ENCODE data around the gene PLXNC1.
A peak's percentile ranks its signal among the peaks of the same experiment; 100 is the strongest.

PLXNC1 gene

DNA sequence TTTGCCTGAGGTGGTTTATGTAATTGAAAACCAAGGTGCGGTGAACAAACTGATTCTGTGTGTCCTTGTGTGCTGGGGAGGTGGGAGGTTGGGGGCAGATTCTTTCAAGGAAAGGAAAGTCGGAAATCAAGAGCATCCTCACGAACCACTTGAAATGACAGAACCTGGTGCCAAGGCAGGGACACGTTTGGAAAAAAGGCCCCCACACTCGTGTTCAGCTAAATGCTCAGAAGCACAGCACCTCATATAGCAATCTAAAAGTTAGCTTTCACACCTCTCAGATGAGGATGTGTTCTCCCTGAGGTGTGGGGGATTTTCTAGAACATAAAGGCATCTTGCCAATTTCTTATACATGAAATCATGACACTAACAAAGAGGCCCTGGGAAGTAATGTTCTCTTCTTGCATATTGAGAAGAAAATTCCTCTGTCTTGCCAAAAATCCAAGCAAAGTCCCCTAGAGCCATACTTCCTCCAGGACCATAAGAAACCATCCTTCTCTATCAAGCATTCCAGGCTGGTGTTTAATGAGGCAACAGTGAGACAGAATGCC is 119.6 kb downstream of the PLXNC1 start:
- peak; percentile 51 for DNase-seq

DNA sequence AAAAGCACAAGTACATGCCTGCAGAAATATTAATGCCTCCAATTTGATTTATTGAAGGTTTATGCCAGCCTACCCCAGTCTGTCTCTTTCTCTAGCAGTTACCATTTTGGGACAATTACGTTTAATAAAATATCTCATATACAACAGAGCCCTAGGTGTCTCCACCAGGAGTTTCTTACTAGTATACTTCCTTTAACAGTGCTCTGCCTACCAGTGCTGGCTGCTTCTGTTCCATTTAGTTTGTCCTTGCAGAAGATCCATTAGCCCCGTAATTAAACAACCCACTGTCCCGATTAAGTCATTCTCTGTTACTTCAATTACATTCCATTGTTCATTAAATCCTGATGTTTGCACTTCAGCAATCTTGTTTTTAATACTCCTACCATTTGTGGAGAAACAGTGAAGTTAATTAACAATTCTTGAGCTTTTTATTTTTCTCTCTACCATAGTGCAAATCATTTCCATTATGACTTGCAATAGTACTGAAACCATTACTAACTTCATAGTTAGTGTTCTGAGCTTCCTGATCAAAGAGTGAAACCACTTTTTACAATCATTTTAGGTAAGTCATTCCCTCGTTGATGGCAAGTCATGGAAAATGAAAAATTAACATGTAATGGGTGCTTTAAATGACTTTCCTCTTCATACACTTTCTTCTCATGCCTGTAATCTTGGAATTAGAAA is 121.1 kb downstream of the PLXNC1 start:
- no peak for DNase-seq

DNA sequence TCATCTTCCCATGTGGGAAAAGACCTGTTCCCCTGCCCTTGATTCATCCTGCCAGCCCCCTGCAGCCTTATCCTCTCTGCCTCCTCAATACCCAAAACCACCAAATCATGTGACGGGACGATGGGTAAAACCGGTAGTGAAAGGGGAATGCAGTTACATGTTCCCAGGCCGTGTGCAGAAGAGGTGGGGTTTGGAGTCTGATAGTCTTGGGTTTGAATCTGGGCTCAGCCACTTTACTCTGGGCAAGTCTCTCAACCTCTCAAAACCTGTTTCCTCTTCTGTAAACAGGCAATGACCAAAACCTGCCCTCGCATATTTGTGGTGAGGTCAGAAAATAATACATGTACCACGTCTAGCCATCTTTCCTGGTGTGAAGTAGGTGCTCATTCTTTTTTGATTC is 123.0 kb downstream of the PLXNC1 start:
- no peak for DNase-seq

DNA sequence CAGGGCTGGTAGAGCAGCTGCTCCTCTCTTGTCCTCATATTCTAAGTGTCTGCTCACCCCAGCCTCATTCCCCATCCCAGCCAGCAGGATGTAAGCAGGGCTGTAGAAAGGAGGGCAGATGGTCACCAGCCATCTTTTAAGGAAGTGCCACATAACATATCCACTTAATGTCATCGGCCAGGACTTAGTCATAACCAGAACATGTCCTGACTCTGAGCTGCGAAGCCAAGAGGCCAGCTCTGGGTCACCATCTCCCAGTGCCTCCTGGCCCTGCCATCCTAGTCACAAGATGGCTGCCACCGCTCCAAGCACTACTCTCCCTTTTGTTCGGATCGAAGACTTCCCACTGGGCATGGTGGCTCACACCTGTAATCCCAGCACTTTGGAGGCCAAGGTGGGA is 123.9 kb downstream of the PLXNC1 start:
- DNase-seq: no peak

DNA sequence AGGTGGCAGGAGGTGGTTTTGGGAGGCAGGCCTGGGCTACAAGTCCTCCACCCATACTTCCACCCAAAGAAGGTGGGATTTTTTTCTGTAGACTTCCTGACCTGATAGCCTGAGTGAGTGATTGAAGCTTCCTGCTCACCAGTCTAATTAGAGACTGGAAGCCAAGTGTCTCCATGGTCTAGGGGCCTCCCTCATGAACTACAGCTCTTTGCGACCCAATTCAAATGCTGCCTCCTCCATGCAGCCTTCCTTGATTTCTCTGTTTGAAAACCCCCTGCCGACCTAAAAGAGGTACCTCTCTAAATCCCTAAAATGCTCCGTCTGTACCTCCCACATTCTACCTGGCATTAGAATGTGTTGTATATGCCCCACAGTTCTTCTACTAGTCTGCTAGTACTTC is 124.9 kb downstream of the PLXNC1 start:
- DNase-seq: no peak

DNA sequence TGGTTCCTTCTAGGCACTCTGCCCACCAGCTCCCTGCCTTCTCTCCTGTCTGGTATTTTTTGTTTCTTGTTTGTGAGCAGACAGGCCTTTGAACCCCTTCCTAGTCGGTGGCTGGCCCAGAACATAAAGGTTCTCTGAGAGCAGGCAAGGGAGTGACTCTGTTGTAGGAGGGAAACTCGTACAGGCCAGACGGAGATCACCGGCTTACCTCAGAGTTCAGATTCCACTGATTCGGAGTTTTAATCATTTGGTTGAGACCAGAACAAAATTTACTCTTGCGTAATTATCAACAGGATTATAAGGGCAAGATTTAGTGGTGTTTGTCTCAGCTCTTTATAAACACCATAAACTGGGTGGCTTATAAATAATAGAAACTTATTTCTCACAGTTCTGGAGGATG is 128.3 kb downstream of the PLXNC1 start:
- DNase-seq: no peak

DNA sequence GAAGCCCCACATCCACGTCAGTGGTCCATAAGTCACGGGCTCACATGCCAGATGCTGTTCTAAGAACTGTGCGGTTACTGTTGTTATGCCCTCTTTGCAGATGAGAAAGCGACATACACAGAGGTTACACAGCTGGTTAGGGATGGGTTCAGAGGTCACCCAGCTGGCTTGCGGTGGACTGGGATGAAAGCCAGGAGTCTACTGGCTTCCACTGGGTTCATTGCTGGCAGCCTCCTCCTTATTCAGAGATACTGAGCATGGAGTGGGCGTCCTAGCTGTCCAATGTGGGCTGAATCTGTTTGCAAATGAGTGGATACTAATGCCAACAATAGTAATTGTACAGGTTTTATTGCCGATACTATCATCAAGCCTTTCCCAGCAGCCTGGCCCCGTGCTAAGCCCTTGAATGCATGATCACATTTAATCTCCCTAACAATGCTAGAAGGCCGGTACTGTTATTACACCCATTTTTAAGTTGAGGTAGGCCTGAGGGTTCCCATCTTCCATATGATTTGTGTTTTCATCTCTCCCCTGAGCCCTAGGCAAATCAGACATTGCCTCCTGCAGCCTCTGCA is 129.1 kb downstream of the PLXNC1 start:
- no peak for DNase-seq

DNA sequence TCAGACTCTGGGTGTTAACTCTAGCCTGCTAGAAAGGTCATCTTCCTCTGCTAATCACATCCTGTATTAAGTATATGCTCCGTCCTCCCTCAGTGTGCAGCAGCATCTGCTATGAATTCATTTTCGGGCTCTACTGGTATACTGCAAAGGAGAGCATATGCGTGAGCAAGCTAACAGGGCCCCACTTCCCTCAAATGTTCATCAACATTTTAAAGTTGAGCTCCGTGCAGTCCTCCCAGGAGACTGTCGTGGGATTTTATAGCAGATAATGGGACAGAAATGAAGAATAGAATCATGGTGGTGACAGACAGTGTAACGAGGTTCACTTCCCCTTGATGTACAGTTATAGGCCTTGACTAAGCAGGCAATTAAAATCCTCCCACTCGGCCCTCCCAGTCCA is 131.7 kb downstream of the PLXNC1 start:
- DNase-seq: no peak

DNA sequence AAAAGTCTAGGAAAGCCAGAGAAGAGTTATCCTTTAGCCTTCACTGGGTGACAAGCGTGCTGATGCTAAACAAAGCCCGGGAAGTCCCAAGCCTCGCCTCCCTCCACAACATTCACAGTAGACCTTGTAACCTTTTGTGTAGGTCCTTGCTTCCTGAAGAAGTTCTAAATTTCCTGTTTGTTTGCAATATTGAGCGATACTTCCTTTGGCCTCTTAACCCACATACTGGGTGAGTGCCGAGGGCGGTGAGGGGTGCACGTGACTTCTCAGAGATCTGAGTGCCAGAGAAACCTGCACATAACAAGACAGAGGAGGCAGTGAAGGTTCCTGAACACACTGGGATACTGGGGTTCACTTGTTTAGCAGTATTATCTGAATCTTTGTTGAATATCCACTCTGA is 134.3 kb downstream of the PLXNC1 start:
- no peak for DNase-seq

DNA sequence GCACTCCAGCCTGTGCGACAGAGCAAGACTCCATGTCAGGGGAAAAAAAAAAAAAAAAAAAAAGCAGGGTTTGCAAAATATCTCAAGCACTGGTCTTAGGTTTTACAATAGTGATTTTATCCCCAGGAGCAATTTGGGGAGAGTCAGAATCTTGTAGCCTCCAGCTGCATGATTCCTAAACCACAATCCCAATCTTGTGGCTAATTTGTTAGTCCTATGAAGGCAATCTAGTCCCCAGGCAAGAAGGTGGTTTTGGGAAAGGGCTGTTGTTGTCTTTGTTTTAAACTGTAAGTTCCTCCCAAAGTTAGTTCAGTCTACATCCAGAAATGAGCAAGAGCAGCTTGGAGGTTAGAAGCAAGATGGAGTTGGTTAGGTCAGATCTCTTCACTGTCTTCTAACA is 135.7 kb downstream of the PLXNC1 start:
- DNase-seq: no peak

DNA sequence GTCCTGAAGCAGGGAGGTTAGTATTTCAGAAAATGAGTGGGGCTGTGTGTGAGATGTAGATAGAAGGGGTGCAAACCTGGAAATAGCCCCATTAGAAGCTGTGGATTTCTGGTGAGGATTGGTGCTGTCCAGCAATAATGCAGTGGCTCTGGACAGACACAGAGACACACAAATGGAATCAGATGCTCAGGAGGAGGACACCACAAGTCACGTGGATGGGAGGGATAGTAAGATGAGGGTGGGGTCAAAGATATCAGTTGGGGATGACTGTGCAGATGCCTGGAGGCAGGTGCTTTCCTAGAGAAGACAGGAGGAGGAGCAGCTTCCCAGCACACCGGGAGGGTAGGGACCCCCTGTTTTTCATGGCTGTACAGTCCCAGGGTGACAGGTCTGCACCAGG is 136.5 kb downstream of the PLXNC1 start:
- DNase-seq: no peak

DNA sequence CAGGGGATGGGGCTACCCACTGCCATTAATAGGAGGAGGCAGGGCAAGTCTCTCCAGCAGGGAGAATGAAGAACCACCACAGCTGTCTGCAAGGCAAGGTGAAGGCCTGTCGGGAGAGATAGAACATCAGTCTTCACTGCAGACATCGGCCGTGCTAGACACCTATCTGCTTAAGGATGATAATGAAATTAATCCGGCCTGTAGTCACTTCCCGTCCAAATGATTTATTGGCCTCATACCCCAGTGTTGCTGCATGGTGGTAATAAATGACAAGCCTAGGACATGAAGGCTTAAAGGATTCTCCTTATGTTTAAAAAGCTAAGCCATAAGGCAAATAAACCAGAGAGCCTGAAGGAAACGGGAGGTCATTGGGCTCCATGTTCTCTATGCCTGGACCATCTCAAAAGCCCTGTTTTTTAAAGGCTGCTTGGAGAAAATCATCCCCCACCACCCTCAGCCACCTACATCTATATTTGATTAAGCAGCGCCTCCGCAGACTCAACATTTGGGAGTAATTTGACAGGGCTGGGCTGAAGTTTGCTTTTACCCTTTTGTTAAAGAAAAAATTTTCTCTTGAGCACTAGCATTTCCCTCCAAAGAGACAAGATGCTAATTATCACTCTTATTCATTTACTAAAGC is 137.7 kb downstream of the PLXNC1 start:
- DNase-seq: no peak

DNA sequence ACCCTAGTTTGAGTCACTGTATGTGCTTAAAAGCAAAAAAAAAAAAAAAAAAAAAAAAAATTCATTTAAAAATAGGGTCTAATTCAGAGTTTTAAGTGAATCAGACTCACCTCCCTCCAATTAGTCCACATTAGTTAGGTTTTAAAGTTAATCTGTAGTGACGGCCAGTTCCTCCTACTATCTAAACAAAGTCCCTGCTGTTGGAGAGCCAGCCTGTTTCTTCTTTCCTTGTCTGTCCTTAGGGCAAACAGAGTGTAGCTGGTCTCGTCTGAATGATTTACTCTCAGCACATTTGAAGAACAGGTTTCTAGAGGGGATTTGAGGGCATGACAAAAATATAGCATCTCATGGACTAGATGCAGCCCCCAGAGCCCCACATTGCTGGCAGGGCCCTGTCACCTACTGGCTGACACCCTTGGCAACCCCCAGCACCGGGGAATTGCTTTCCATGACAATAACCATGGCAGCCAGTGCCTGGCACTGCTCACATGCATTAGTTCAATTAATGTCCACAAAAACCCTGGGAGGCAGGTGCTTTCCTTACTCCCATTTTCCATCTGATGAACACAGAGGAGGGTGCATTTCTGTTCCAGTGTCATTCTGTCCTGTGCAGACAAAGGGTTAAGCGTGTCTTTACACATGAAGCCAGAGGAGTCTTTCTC is 138.3 kb downstream of the PLXNC1 start:
- DNase-seq: no peak

DNA sequence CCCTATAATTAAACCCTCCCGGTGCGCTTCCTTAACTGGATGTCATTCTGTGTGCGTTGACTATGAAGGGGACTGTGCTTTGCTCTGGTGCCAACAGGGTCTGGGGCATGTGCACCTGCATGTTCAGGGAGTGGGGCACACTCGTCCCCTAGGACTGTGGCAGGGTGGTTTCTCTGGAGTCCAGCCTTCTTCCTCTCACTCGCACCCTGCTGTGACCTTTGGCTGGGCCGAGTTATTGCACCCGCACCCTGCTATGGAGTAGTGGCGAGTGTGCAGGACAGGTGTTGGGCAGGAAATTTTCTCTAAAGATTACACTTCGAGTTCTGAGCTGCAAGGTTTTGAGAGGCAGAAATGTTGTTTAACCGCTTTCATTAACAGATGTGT is 138.9 kb downstream of the PLXNC1 start:
- DNase-seq: no peak

DNA sequence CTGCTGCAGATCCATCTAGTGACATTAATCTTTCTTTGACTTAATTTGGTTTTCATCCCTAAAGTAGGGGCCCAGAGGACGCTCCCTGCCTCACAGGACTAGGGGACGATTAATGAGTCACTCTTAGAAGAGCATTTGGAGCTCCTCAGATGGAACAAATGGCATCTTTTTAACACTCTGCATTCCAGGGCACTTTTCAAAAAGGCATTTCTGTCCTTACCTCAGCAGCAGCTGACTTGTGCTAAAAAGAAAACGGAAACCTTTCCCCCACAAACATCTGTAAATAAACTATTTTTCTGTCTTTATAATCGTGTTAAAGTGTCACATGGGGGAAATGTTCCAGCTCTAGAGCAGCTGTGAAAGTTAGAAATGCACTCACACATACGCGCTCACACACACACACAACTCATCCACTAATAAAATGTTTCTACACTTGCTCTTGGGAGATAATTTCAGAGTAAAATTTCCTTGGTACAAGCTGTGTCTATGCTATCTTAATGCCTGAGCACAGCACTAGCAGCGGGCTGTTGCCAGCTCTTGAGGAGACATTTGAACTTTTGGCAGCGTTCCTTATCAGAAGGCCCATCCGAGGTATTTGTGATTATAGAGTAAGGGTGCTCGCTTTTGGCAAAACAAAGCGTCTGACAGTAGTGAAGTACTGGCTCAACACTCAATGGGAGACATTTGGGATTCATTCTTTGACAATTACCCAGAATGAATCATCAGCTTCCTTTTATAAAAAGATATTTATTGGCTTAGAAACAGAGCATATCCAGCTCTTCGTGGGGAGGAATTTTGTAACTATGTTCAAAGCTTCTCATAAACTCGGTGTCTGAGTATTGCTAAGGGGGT is 141.3 kb downstream of the PLXNC1 start:
- peak; percentile 89 for DNase-seq

DNA sequence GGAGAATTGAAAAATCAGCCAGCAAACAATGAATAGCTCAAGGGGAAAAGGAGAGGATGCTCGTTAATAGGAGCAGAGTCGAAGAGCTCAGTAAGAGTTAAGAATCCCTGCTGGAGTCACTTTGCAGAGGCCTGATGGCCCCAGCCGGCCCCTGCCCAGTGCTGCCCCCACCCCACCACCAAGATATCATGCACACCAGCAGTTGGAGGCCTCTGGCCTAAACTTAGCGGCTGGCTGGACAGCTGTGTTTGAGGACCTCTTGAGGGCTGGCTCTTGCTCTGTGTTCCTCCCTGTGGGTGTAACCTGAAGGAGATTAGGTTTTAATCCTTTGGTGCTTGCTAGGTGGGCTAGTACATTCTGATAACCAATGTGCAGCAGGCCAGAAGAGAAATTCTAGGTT is 142.0 kb downstream of the PLXNC1 start:
- DNase-seq: no peak

DNA sequence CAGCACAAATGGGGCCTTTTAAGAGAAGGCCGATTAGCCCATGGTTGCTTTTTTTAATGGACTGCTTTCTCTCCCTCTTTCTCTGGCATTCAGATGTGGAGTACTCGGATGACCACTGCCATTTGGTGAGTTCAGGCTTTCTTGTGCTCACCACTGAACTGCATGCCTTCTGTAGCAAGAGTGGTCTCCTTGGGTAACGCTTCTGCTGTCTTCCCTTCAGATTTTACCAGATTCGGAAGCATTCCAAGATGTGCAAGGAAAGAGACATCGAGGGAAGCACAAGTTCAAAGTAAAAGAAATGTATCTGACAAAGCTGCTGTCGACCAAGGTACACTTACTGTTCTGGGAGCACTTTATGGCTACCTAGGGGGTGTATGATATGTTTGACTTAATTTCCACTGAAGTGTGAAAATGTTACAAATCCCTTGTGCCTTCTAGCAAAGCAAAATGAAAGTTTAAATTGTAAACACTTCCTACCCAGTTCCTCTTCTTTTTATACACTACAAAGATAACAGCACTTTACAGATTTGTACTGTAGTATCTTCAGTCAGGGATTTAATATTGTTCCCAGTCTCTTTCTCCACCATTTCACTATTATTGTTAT is 148.8 kb downstream of the PLXNC1 start:
- DNase-seq: no peak

DNA sequence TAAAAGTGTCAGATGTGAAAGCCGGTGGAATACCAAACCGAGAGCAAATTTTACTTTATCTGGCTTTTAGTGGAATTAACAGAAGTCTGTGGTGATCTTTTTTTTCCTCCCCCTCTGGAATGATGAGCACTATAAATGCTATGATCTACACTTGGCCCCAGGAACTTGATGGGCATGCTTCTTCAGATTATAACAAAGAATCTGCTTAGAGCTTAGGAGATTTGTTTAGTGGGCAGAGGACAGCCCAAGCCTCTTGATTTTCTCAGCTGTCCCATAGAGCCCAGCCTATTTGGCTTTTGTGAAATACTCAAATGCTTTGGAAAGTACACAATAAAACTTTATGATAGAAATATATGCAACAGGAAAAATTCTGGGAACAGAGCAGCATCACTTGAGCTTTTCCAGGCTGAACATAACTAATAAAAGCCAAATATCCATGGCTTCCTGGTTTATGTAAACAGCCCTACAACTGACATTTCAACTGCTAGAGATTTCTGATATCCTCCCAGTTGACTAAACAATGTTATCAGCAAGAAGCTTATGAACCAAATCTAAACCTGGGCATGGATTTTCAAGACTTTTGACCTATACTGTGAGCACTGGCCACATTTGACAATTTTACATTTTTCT is 149.6 kb downstream of the PLXNC1 start:
- DNase-seq: no peak

DNA sequence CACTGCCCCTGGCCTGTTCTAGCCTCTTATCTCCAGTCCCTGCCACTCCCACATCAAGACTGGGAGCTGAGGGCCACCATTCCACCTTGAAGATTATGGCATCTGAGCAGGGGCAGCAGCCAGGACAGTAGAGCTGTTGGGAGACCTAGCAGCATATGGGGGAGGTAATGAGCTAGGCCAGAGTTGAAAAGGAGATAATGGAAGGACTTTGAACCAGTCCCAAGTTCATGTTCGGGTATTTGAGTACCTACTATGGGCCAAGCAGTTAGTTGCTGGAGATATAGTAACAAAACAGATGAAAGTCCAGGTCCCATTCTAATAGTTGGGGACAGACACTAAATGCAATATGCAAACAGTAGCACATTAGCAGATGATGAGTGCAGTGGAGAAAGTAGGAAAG is 151.5 kb downstream of the PLXNC1 start:
- DNase-seq: no peak

DNA sequence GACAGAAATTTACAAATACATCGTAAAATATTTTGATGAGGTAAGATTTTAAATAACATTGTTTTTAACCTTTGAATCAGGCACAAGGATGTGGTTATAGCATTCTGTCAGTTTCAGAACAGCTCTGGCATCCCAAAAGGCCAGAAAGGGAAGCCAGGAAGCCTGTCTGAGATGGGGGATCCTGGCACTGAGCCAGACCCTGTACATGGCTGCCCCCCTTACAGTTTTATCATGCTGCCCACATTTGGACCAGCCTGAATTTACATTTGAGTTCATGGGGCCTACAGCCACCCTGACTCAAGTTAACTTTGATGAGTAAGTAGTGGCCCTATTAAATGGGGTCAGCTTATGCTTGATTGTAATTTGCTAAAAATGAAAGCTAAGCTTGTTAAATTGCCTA is 155.6 kb downstream of the PLXNC1 start:
- no peak for DNase-seq

DNA sequence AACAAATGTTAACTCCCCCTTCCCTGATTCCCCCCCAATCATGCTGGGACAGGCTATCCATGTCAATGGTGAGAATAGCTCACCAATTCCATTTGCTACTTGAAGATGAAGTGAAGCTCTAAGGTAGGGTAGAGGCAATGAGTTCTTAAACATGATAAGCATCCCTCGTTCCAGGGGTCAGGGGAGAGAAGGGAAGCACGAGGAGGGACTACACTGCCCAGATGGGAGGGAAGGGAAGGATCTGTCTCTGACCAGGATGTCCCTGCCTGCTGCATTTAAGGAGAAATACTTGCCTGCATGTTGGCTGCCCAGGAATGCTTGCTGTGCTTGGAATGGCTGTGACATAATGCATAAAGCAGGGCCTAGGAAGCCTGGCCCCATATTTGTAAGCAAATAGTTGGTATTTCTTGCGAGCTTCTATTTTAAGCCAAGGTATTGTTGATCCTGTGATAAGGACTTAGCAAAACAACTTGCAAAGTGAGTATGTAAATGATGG is 156.2 kb downstream of the PLXNC1 start:
- peak; percentile 74 for DNase-seq
